A549 treated with RU486 at 1 μM for 4 hours (cell line): ENCODE data around the gene FAM153A. TPM values are rescaled to one million over a fixed set of nuclear protein-coding genes. Genes with fewer than 3 reads are reported as not detected.

ENCODE experiments used
- total RNA-seq: library from RNA; stranded (reverse); fragments of 200-300 nt; extraction: Qiagen RNA extraction; gene quantifications from 5 replicates; pipeline ENCODE4 v1.2.3, GENCODE V29; 2022; ENCODE audit warnings: low read depth

Gene FAM153A
- total RNA-seq, result not detected in 5 replicates

DNA sequence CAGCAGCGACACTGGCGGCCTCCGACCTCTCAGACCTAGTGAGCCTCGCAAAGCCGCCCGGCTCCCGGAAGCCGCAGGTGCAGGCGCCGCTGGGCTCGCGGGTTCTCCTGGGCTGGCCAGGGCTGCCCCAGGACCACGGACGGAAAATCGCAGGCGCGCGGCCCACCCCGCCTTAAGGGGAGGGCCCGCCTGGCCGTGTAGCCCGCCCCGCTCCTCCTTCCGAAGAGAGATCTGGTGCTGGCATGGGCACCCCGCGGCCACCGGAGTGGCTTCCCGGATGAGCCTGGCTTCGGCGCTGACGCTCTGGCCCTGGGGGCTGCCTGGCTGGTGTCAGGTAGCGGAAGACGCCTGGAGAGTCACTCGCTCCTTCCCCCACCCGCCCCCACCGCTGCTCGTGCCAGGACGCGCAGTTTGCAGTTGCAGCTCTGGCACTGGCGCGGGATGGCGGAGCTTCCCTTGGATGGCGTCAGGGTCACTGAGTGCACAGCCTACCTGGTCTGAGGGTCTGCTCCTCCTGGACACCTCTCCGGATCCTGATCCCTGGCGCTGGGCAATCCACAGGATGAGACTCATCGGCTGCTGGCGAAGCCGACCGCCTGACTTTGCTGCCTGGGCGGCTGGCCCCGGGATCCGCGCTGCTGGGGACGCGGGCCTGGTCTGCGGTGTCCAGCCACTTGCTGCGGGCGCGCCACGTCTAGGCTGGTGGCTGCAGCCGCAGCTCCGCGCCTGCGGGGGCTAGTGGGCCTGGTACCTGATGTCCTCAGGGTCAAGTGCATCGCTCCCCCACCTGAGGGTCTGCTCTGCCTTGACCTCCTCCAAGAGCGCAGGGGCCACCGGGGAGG is at the start of gene FAM153A:
FAM153A (minus strand) TSS at position 108 of the 842 bp plus-strand sequence.

Other genes starting within 250 kb of the FAM153A start
- gene FAM193B, start 228.3 kb downstream of the FAM153A start, total RNA-seq, result 18.7 to 31.7 TPM (median 26.3 TPM) in 5 replicates
- gene TMED9, start 190.7 kb downstream of the FAM153A start, total RNA-seq, result 276 to 283 TPM (median 278 TPM) in 5 replicates
- gene B4GALT7, start 182.8 kb downstream of the FAM153A start, total RNA-seq, result 20.9 to 31.0 TPM (median 24.6 TPM) in 5 replicates
- gene PROP1, start 213.3 kb upstream of the FAM153A start, total RNA-seq, result not detected in 5 replicates